NCI-H2196 (cell line): Measurements from ENCODE around the gene MATR3.
"Not testable (repeated sequence)": the region's sequence is repeated elsewhere in the genome, so short reads cannot be mapped to it uniquely, and the experiment has no call there.

Experiments used
- DNase-seq: peaks from one replicate; lab custom pipeline; 2025; ENCODE audit not compliant: unreplicated experiment; lab: John Stamatoyannopoulos, UW

The MATR3 gene

GRCh38 chr5:139296862-139297326 is 3.4 kb downstream of the MATR3 start:
- no peak for DNase-seq

GRCh38 chr5:139297439-139298133 is 4.0 kb downstream of the MATR3 start:
- no peak for DNase-seq

- no peak for DNase-seq
Observed at GRCh38 chr5:139298242-139298641, 4.7 kb downstream of the MATR3 start.

DNA sequence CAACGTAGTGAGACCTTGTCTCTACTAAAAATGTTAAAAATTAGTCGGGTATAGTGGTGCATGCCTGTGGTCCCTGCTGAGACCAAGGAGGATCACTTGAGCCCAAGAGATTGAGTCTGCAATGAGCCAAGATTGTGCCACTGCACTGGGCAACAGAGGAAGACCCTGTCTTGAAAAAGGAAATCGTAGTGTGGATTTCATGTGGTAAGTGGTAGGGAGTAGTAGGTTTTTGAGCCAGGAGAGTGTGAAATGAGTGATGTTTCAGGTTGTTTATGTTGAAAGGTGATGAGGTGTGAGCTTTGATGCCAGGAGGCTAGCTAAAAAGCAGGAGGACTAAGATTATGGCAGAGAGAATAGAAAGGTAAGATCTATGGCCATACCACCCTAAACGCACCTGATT is 5.9 kb downstream of the MATR3 start:
- no peak for DNase-seq

DNA sequence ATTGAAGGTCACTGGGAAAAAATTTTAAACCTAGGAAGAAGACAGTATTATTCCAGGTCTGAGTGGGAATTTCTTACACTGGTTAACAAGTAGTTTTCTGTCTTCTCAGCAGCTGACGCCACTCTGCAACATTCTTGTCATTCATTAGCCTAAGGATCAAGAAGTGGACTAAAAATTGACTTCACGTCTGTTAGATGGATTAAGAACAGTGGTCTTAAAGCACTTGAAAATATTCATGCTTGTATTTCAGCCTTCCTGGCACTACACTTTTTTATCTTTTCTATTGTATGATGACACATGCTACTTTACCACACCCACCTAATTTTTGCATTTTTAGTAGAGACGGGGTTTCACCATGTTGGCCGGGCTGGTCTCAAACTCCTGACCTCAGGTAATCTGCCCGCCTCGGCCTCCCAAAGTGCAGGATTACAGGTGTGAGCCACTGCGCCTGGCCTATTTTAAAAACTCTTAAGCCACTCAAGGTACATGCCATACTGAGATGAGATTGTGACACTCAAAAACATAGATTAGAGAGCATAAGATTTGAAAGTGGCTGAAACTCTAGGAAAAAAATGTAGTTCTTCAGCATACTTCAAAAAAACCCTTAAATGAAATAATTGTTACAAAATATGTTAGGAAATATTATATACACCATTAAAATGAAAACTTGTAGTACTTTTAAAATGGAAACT is 8.4 kb downstream of the MATR3 start:
- no peak for DNase-seq

GRCh38 chr5:139304391-139305324 is 11.1 kb downstream of the MATR3 start:
- DNase-seq, result no peak

GRCh38 chr5:139306197-139306596 is 12.7 kb downstream of the MATR3 start:
- DNase-seq, result no peak

- no peak for DNase-seq
Observed at GRCh38 chr5:139306628-139307379, 13.3 kb downstream of the MATR3 start.

DNA sequence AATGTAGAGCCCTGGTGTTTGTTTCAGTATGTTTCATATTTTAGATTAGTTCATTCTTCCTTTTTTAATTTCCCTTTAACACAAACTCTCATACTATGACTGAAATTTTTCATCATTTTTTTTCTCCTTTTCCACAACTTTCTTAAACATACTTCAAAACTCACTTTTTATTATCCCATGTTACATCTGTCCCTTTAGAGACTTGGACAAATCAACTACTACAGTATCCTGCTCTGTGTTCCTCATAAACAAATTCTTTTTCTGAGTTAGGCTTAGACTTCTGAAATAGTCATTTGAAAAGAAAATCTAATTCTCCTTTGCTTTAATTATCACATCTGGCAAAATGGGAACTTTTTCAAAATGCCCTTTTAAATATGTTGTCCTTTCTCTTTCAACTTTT is 15.3 kb downstream of the MATR3 start:
- DNase-seq, result no peak

- not testable (repeated sequence) for DNase-seq
Observed at GRCh38 chr5:139310715-139311186, 17.2 kb downstream of the MATR3 start.

GRCh38 chr5:139312075-139312474 is 18.5 kb downstream of the MATR3 start:
- no peak for DNase-seq

DNA sequence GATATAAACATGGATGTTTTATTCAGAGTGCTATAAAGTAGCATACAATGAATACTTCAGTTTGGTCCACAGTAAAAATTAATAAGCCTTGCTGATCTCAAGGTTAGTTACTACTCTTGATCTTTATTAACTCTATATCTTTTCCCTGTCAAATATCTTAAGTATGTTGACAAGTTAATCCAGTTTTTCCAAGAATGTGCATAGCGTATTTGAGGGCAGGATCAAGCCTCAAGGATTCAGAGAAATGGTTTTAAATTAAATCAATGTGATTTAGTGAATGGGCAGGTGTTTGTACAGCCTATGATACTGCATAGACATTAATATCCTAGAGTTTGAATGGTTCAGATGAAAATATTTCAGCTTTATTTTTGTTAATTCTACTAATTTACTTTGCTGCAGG is 20.7 kb downstream of the MATR3 start:
- no peak for DNase-seq

GRCh38 chr5:139315056-139315615 is 21.6 kb downstream of the MATR3 start:
- DNase-seq, result no peak

- no peak for DNase-seq
Observed at GRCh38 chr5:139335811-139336210, 42.3 kb downstream of the MATR3 start.

DNA sequence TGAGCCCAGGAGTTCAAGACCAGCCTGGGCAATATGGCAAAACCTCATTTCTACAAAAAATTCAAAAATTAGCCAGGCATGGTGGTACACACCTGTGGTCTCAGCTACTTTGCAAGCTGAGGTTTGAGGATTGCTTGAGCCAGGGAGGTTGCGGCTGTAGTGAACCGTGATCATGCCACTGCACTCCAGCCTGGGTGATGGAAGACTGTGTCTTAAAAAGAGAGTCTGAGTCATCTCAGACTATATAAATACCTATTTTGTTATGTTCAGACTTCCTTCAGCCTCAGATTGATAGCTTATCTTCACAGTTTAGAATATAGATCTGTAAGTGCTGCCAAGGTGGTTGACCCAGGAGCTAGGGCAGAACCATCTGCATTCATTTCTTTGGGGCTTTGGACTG is 46.5 kb downstream of the MATR3 start:
- no peak for DNase-seq

DNA sequence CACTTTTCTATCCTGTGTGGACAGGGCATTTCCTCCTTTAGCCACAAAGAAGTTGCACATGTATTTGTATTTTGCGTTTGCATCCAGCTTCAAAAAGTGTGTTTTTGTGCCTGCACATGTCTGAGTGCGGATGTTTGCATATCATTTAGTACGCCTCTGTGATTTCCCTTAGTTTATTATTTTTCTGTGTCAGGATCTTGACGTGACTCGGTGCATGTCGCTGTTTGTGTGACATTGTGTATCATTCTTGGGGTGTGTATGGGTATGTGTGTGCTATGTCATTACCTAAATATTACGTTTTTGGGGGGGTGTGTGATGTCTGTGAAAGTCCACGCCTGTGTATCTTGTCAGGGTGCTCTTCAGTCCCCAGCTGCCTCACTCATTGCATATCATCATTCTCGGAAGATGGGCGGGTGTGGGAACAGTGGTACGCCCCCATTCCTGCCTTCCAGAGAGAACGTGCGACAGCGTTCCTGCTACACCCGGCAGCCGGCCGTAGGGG is 47.7 kb downstream of the MATR3 start:
- no peak for DNase-seq

DNA sequence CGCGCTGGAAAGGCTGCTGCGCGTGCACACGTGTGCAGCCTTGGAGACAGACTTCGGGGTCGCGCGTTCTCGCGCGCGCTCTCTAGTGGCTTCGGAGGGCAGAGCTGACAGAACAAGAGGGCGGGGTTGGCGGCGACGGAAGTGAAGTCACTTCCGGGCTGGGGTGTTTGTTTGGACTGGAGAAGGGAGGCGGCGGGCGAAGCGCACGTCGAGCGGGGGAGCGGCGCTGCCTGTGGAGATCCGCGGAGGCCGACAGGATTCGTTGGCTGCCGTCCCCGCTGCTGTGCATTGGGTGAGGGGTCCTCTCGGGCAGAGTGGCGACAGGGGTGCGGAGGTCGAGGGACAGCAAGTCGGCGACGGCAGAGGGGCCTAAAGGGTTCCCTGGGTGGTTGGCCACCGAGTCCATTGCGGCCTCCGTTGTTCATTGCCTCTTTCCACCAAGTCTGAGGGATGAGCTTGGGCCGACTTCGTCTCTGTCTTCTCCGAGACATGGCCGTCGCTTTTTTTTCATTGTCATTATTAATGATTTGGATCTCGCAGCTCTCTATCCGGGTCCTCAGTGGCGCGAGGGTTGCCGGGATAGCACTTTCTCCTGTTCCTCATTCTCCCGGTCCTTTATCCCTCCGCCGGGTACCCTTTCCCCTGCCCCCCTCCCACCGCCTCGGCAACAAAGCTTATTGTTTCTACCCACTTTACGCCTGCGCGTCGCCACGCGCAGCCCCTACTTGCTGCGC is 48.3 kb downstream of the MATR3 start, which contains the start of gene PAIP2:
PAIP2 (plus strand) TSS at position 166 of the 734 bp plus-strand sequence. CDS start 21,931 bp downstream, outside the sequence.
- DNase-seq, result peak; percentile 98

GRCh38 chr5:139342423-139342723 is 48.8 kb downstream of the MATR3 start:
- no peak for DNase-seq

- no peak for DNase-seq
Observed at GRCh38 chr5:139343476-139343875, 49.9 kb downstream of the MATR3 start.

- DNase-seq, result no peak
Observed at GRCh38 chr5:139344177-139344576, 50.6 kb downstream of the MATR3 start.
